GM15510 (cell line): Measurements from ENCODE around the gene XK.

Experiments used
- POLR2A ChIP-seq: IDR thresholded peaks from 3 replicates; pipeline ENCODE4 v1.6.1; 2011; ENCODE audit warnings: borderline replicate concordance; ENCODE audit not compliant: insufficient read length; ENCODE audit errors: extremely low read depth

The XK gene

DNA sequence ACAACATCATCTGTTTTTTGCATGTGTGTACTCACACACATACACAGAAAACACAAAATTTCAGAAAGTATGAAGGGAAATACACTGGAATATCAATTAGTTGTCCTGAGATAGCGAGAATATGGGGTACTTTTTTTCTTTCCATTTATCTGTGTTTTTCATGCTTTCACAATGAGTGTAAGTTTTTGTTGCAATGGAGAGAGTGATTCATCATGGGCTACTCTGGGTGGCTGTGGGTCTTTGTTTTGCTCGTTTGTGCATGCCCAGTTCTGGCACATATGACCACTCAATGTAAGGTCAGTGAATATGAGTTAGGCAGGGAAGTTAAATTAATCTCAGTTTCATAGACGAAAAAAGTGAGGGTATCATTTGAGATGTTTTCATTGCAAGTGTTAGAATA, 26.9 kb downstream of the XK start:
- TF ChIP-seq POLR2A: no peak

DNA sequence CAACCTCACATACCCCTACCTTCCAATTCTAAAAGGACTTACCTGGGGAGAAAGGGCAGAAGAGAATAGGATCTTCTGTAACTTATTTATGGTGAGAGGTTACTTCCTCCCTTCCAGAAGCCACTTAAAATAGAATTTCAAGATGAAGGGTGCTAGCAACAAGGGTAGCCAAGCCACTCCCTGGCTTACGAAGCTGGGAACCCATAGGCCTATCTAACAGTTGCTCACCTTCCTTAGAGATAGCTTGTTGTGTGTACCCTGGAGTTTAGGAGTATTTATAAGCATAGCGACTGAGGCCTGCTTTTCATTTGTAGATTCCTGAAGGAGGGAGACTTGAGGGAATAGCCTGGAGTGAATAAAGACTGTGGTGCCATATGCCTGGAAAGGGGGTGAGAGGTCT, 28.9 kb downstream of the XK start:
- TF ChIP-seq POLR2A: no peak

DNA sequence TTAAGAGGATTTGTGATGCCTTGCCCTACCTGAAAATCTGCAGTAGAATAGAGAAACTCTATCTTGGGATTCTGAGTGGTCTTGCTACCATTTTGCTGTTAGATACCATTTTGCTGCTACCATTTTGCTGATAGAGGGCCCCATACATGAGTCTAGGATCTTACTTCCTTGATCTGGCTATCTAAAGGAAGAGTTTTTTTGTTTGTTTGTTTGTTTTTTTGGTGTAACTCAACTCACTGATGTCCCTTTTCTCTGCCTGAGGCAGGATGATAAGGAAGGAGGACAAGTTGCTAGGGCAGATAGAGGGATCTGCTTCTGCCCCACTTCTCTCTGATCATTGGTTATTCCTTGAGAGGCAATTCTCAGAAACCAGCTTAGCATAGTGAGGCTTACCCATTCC, 31.0 kb downstream of the XK start:
- TF ChIP-seq POLR2A: no peak

- TF ChIP-seq POLR2A: no peak
These were observed 32.1 kb downstream of the XK start for GRCh38 chrX:37717708-37718107.

GRCh38 chrX:37722595-37722994, 37.0 kb downstream of the XK start:
- TF ChIP-seq POLR2A: no peak

- no peak for TF ChIP-seq POLR2A
These were observed 40.8 kb downstream of the XK start for GRCh38 chrX:37726346-37726745.

DNA sequence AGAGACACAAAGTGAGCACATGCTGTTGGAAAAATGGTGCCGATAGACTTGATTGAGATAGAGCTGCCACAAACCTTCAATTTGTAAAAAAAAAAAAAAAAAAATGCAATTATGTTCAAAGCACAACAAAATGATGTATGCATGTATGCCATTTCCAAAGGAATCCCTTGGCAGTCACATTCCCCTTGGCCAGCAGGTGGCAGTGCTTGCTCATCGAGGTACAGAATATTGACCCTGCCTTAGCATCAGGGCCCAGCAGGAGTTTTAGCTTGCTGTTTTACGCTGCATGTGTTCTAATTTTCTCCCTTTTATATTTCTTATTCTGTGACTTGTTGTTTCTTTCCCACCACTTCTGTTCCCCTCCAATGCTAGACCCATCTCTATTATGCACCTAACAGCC, 59.8 kb downstream of the XK start:
- no peak for TF ChIP-seq POLR2A

GRCh38 chrX:37745835-37746217, 60.2 kb downstream of the XK start:
- no peak for TF ChIP-seq POLR2A

DNA sequence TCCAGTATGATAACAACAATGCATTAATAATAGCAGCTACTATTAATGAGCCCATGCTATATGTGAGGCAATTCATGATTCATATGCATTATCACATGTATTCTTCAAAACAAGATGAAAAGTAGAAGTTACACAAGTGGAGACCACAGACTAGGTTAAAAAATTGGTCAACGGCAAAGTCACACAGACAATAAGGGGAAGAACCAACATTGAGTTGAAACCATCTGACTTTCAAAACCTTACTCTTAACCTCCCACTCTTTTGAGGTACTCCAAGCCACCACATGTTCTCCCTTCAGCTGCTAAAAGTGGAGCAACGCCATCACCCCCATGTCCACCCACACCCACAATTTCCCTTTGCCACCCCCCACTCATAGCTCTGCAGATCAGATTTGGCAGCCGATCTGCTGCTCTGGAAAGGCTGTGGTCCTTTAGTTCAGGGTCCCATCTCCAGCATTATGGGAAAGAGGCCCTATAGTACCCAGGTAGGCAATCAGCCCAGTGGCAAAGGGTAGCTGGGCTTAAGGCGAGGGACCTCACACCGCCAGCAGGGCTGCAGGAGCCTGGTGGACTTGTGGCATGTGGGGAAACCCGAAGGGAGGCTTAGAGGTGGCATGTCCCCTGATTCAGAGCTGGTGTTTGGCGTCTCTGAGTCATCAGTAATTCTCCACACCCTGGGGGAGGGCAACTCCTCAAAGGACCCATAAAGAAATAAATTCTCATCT, 60.8 kb downstream of the XK start:
- TF ChIP-seq POLR2A: no peak

- no peak for TF ChIP-seq POLR2A
These were observed 61.4 kb downstream of the XK start for GRCh38 chrX:37746951-37747350.

- TF ChIP-seq POLR2A: no peak
These were observed 66.7 kb downstream of the XK start for GRCh38 chrX:37752281-37752680.

DNA sequence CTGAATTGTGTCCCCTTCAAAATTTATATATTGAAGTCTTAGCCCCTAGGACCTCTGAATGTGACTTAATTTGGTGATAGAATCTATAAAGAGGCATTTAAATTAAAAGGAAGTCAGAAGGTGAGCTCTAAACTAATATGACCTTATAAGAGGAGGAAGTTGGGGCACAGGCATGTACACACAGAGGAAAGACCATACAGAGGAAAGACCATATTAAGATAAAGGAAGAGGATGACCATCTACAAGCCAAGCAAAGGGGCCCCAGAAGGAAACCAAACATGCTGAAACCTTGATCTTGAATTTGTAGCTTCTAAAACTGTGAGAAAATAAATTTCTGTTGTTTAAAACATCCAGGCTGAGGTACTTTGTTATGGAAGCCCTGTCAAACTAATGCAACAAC, 67.3 kb downstream of the XK start:
- TF ChIP-seq POLR2A: no peak

- TF ChIP-seq POLR2A: no peak
These were observed 67.8 kb downstream of the XK start for GRCh38 chrX:37753384-37753783.

DNA sequence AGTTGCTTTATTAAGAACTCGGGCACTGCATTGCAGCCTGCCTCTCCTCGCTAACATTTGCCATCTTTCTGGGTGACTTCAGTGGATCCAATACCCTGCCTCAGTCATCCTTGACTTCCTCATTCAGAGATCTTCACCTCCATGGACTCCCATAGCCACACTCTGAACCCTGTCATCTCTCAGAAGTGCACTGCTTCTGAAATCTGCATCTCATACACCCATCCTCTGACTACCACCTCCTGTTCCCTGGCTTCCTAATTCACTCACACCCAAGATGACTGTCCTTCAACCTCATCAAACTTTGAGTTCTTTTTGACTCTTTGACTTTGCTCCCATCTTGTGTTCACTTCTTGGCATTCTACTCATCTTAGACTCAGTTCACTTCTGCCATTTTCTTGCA, 68.9 kb downstream of the XK start:
- TF ChIP-seq POLR2A: no peak

GRCh38 chrX:37755025-37755424, 69.4 kb downstream of the XK start:
- TF ChIP-seq POLR2A: no peak

DNA sequence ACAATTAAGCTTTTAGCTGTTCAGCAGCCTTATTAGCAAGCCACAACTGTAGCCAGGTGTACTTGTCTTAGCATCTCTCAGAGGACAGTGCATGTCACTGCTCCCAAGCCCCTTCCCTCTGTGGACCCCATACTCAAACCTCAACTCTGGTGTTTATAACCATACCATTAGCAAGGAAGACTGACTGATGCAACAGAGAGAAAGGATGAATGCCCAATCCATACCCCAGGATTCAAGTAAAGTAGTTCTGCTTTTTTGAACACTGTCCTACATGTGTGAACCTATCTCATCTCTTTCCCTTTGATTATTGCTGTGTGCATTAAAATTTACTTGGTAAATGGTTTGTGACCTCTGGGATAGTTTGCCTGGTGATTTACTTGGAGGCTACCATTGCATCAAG, 71.5 kb downstream of the XK start:
- TF ChIP-seq POLR2A: no peak

GRCh38 chrX:37759351-37759750, 73.8 kb downstream of the XK start:
- TF ChIP-seq POLR2A: no peak
